ENCODE measurements around the gene PAK1. TPM values are rescaled to one million over a fixed set of nuclear protein-coding genes. Genes with fewer than 3 reads are reported as not detected.

PAK1 gene
- total RNA-seq, 1 donor from 2014 or later, result 83.2 TPM

DNA sequence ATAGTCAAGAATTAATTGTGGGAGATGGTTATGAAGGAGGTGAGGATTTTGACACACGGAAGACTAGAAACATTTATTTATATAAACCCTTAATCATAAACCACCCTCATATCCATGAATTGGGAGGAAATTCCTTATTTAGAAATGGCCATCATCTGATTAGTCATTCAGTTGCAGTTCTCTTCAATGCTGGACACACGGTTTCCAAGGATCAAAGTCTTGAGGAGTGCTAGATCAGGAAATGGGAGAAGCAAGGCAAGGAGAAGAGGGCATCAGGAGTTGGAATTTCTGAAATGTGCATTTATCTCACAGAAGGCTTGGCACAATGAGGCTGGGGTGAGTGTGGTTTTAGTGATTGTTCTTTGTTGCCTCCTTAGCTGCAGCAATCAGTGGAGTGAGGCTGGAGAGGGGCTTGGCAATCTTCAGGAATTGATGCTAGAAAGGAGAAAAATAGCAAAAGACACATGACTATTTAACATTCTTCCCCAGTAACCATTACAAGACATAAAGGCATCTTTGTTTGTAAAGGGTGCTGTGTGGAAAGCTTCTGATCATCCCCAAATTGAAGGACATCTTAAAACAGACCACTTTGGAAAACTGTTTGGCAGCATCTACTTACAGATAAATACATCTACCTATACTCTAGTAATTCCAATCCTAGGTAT, 150.8 kb downstream of the PAK1 start:
- TF ChIP-seq, protein P1, sequence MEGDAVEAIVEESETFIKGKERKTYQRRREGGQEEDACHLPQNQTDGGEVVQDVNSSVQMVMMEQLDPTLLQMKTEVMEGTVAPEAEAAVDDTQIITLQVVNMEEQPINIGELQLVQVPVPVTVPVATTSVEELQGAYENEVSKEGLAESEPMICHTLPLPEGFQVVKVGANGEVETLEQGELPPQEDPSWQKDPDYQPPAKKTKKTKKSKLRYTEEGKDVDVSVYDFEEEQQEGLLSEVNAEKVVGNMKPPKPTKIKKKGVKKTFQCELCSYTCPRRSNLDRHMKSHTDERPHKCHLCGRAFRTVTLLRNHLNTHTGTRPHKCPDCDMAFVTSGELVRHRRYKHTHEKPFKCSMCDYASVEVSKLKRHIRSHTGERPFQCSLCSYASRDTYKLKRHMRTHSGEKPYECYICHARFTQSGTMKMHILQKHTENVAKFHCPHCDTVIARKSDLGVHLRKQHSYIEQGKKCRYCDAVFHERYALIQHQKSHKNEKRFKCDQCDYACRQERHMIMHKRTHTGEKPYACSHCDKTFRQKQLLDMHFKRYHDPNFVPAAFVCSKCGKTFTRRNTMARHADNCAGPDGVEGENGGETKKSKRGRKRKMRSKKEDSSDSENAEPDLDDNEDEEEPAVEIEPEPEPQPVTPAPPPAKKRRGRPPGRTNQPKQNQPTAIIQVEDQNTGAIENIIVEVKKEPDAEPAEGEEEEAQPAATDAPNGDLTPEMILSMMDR (IDR thresholded peaks at IDR 0.05; ENCODE audit: unreplicated experiment), result no peak
- Mint-ChIP-seq H3K27me3 (ENCODE audit: low read depth) (no peaks in the 10 kb centered on the region), H3K4me1 (no peaks in the 10 kb centered on the region), H3K27ac (no peak overlapping the region), H3K9me3 (peaks cover 7% of the 10 kb centered on the region), H3K4me3 (no peak overlapping the region), H3K36me3 (peaks cover 36% of the 10 kb centered on the region)
- no peak for DNase-seq (ENCODE audit: low spot score in 2 of 2, unreplicated experiment in 2 of 2)

DNA sequence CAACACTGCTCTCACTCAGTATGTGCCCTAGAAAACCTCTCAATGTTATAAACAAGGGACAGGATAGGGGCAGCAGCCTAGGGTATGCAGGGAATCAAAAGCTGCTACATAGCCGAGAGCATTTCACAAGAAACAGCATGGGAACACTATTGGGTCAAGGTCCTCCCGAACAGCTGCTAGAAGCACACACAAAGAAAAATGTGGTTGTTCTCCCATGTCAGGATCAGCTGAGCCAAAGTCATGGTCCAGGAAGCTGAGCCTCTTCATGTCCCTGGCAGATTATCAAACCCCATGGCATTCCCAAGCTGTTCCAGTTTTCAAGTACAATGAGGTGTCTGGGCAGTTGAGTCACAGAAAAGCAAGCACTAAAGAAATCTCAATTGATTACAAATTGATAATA, 151.4 kb downstream of the PAK1 start:
- Mint-ChIP-seq H3K9me3 (peaks cover 4% of the 10 kb centered on the region), H3K4me3 (no peak overlapping the region), H3K27me3 (ENCODE audit: low read depth) (no peaks in the 10 kb centered on the region), H3K4me1 (no peaks in the 10 kb centered on the region), H3K36me3 (peaks cover 33% of the 10 kb centered on the region), H3K27ac (no peak overlapping the region)
- no peak for DNase-seq (ENCODE audit: low spot score in 2 of 2, unreplicated experiment in 2 of 2)
- TF ChIP-seq, protein P1 (IDR thresholded peaks at IDR 0.05; ENCODE audit: unreplicated experiment), result no peak

DNA sequence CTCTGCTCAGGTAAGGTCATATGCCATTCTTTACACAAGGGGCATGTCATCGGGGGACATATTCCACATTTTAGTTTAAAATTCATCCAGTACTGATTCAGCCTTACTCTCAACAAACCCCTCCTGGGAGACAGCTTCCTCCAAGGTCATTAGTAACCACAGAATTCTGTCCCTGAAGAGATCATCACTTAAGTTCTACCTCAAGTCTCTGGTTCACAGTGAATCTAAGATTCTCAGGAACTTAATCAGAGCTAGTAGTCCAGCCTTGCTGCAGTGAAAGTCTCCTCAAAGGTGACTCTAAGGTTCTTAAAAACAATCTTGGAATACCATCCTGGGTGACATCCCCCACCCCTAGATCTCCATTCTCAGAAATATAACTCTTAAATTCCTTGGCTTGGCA, 153.5 kb downstream of the PAK1 start:
- TF ChIP-seq, protein P1 (IDR thresholded peaks at IDR 0.05; ENCODE audit: unreplicated experiment), result no peak
- peaks cover 4% of the 10 kb centered on the region for H3K9me3 Mint-ChIP-seq
- no peaks in the 10 kb centered on the region for H3K27me3 Mint-ChIP-seq (ENCODE audit: low read depth)
- peaks cover 3% of the 10 kb centered on the region for H3K4me1 Mint-ChIP-seq
- no peak overlapping the region for H3K4me3 Mint-ChIP-seq
- no peak for DNase-seq (ENCODE audit: low spot score in 2 of 2, unreplicated experiment in 2 of 2)
- H3K27ac Mint-ChIP-seq, result no peak overlapping the region
- H3K36me3 Mint-ChIP-seq, result peaks cover 23% of the 10 kb centered on the region

DNA sequence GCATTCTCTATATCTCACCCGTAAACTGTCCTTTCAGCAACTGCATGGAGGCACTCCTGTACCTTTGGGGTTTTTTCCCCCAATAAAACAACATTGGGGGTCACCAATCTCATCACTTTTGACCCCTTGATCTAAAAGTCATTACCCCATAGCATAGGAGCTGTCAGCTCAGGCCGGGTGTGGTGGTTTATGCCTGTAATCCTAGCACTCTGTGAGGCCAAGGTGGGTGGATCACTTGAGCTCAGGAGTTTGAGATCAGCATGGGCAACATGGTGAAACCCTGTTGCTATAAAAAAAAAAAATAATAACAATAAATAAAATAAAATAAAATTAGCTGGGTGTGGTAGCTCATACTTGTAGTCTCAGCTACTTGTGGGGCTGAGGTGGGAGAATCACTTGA, 155.3 kb downstream of the PAK1 start:
- Mint-ChIP-seq H3K36me3 (peaks cover 19% of the 10 kb centered on the region), H3K27ac (no peak overlapping the region), H3K9me3 (peaks cover 4% of the 10 kb centered on the region), H3K27me3 (ENCODE audit: low read depth) (no peaks in the 10 kb centered on the region), H3K4me1 (peaks cover 7% of the 10 kb centered on the region), H3K4me3 (no peak overlapping the region)
- TF ChIP-seq, protein P1 (IDR thresholded peaks at IDR 0.05; ENCODE audit: unreplicated experiment), result no peak
- no peak for DNase-seq (ENCODE audit: low spot score in 2 of 2, unreplicated experiment in 2 of 2)

DNA sequence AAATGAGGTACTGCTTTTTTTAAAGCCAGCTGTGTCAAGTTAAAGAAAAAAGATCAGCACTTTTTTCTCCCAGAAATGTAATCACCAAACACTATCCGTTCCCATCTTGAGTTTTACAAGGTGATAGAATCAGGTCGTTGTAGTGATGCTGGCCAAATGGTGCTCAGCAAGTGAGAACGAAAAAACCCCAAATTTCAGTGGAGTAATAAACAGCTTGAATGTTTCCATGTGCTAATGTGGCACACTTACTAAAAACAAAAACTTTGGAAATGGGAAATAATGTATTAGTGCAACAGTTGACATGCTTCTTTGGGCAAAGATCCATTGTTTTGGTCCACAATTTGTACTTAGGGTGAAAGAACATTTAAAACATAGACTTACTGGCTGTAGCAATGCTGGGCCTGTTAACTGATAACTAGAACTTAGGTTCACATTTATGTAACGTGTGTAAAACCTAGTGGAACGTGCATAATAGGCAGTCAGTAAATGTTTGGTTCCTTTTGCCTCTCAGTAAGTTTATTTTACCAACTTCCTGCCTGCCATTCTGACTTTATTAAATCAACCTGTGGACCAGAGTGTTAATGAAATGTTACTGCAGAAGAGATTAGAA, 157.1 kb downstream of the PAK1 start:
- H3K36me3 Mint-ChIP-seq, result peaks cover 8% of the 10 kb centered on the region
- peaks cover 7% of the 10 kb centered on the region for H3K4me1 Mint-ChIP-seq
- TF ChIP-seq, protein P1 (IDR thresholded peaks at IDR 0.05; ENCODE audit: unreplicated experiment), result no peak
- no peak overlapping the region for H3K4me3 Mint-ChIP-seq
- no peaks in the 10 kb centered on the region for H3K27me3 Mint-ChIP-seq (ENCODE audit: low read depth)
- DNase-seq (ENCODE audit: low spot score in 2 of 2, unreplicated experiment in 2 of 2), result no peak
- peaks cover 4% of the 10 kb centered on the region for H3K9me3 Mint-ChIP-seq
- no peak overlapping the region for H3K27ac Mint-ChIP-seq

Measured in mesothelial cell of epicardium (in vitro differentiated cells).